Smooth muscle cell (in vitro differentiated cells): ENCODE data around the gene RHOH. TPM values are rescaled to one million over a fixed set of nuclear protein-coding genes. Genes with fewer than 3 reads are reported as not detected.
"Not testable (repeated sequence)": the region's sequence is repeated elsewhere in the genome, so short reads cannot be mapped to it uniquely, and the experiment has no call there.

Source experiments
- DNase-seq: peaks from one replicate; lab custom pipeline; 2025; ENCODE audit not compliant: unreplicated experiment; lab: John Stamatoyannopoulos, UW
- H2AFZ ChIP-seq: fragments of 200-600 bp; sonication (generic); 2 replicates; pipeline ENCODE4 v1.6.0; 2016; ENCODE audit warnings: antibody characterized with exemption, low read depth, mild to moderate bottlenecking
- H3F3A ChIP-seq: fragments of 200-600 bp; sonication (generic); 2 replicates; pipeline ENCODE4 v1.6.0; 2017; ENCODE audit warnings: antibody characterized with exemption, low read depth
- H3K27ac ChIP-seq: fragments of 200-600 bp; sonication (generic); 2 replicates; pipeline ENCODE4 v1.5.1; 2016; ENCODE audit warnings: low read depth, mild to moderate bottlenecking
- H3K27me3 ChIP-seq: fragments of 200-600 bp; sonication (generic); 2 replicates; pipeline ENCODE4 v1.6.1; 2016; ENCODE audit warnings: low read depth, mild to moderate bottlenecking
- H3K36me3 ChIP-seq: fragments of 200-600 bp; sonication (generic); 2 replicates; pipeline ENCODE4 v1.5.1; 2016; ENCODE audit warnings: low read depth
- H3K4me1 ChIP-seq: fragments of 200-600 bp; sonication (generic); 2 replicates; pipeline ENCODE4 v1.5.1; 2016; ENCODE audit warnings: low read depth
- H3K4me2 ChIP-seq: fragments of 200-600 bp; sonication (generic); 2 replicates; pipeline ENCODE4 v1.6.0; 2016; ENCODE audit warnings: mild to moderate bottlenecking
- H3K4me3 ChIP-seq: fragments of 200-600 bp; sonication (generic); 2 replicates; pipeline ENCODE4 v1.5.1; 2016; ENCODE audit warnings: mild to moderate bottlenecking
- H3K79me2 ChIP-seq: fragments of 200-600 bp; sonication (generic); 2 replicates; pipeline ENCODE4 v1.6.0; 2016; ENCODE audit warnings: low read depth, mild to moderate bottlenecking
- H3K9ac ChIP-seq: fragments of 200-600 bp; sonication (generic); 2 replicates; pipeline ENCODE4 v1.6.0; 2016; ENCODE audit warnings: low read depth
- H3K9me3 ChIP-seq: fragments of 200-600 bp; sonication (generic); replicated peaks from 2 replicates; pipeline ENCODE4 v1.5.1; 2016; ENCODE audit warnings: low read depth
- H4K20me1 ChIP-seq: fragments of 200-600 bp; sonication (generic); 2 replicates; pipeline ENCODE4 v1.6.0; 2016; ENCODE audit warnings: low read depth
- CTCF ChIP-seq: fragments of 200-600 bp; sonication (generic); IDR thresholded peaks from 2 replicates; pipeline ENCODE4 v1.5.1; 2017; ENCODE audit warnings: borderline replicate concordance, mild to moderate bottlenecking, antibody characterized with exemption; ENCODE audit not compliant: insufficient read depth, poor library complexity, severe bottlenecking
- whole genome bisulfite sequencing: methylation state at CpG from one replicate; pipeline ENCODE4 v1.1.7; 2016; ENCODE audit warnings: low lambda C conversion rate; 5-methylcytosine and 5-hydroxymethylcytosine counted together
- polyA plus RNA-seq: library from polyadenylated mRNA; unstranded; fragments of >200 nt; fragmentation: Nextera tagmentation; extraction: Ambion mirVana; gene quantifications from 2 replicates; pipeline ENCODE4 v1.2.1, GENCODE V29; 2016
- total RNA-seq: library from RNA; depleted of rRNA; stranded (reverse); fragments of >200 nt; gene quantifications from 2 replicates; pipeline ENCODE4 v1.2.3, GENCODE V29; 2014

The RHOH gene
- total and polyA plus RNA-seq, 2 experiments from 2014 or later: 0.46 TPM; not detected in 1

DNA sequence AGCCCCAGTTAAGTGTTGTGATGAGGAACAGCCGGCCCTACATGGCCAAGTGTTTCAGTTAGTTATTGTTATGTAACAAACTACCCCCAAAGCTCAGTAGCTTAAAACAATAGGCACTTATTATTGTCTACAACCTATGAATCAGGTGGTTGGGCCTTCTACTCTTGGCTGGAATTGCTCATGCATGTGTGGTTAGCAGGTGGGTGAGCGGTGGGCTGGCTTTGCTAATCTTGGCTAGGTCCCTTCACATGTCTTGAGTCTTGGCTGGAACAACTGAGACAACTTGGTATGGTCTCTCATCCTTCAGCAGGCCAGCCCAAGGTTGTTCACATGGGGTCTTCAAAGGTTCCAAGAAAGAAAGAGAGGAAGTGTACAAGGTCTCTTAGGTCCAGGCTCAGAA is 83.8 kb downstream of the RHOH start:
- Histone ChIP-seq H3K27me3 (no peaks in the 10 kb centered on the region), H3K4me1 (no peaks in the 10 kb centered on the region), H3K27ac (no peak overlapping the region), H3K79me2 (no peaks in the 10 kb centered on the region), H3K9ac (no peak overlapping the region), H3K4me2 (no peak overlapping the region), H3K9me3 (no peaks in the 10 kb centered on the region), H3F3A (no peaks in the 10 kb centered on the region), H2AFZ (no peak overlapping the region), H4K20me1 (no peaks in the 10 kb centered on the region), H3K36me3 (no peaks in the 10 kb centered on the region), H3K4me3 (no peak overlapping the region)
- TF ChIP-seq CTCF: no peak
- WGBS: 96% methylated on average over 2 of the region's 2 CpGs
- no peak for DNase-seq

DNA sequence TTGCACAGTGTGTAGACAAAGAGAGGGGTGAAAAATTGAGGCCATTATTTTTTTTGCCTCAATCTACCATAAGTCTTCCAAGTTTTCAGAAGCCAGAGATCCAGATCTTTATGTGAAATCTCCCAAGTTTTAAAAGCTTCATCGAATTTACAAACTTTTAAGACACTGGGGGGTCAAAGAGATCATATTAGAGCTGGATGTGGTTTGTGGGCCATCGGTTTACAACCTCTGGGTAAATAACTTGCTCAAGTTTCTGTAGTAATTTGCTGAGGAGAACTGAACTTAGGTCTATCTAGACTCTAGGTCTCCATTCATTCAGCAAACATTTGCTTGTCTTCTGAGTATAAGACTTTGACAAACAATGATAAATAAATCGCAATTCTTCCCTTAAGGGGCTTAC is 84.3 kb downstream of the RHOH start:
- no peaks in the 10 kb centered on the region for H3K4me1 ChIP-seq
- DNase-seq: no peak
- H3K4me2 ChIP-seq: no peak overlapping the region
- H2AFZ ChIP-seq: no peak overlapping the region
- H3K27me3 ChIP-seq: no peaks in the 10 kb centered on the region
- H4K20me1 ChIP-seq: no peaks in the 10 kb centered on the region
- no peak overlapping the region for H3K9ac ChIP-seq
- WGBS: 82% methylated on average over 3 of the region's 3 CpGs
- H3K79me2 ChIP-seq: no peaks in the 10 kb centered on the region
- no peak for TF ChIP-seq CTCF
- no peaks in the 10 kb centered on the region for H3K36me3 ChIP-seq
- no peaks in the 10 kb centered on the region for H3F3A ChIP-seq
- no peak overlapping the region for H3K4me3 ChIP-seq
- H3K9me3 ChIP-seq: no peaks in the 10 kb centered on the region
- no peak overlapping the region for H3K27ac ChIP-seq

GRCh38 chr4:40281913-40282312 is 85.1 kb downstream of the RHOH start:
- Histone ChIP-seq H3F3A (no peaks in the 10 kb centered on the region), H3K79me2 (no peaks in the 10 kb centered on the region), H2AFZ (no peak overlapping the region), H3K4me2 (no peak overlapping the region), H3K4me3 (no peak overlapping the region), H3K27ac (no peak overlapping the region), H3K36me3 (no peaks in the 10 kb centered on the region), H3K27me3 (no peaks in the 10 kb centered on the region), H3K9ac (no peak overlapping the region), H4K20me1 (no peaks in the 10 kb centered on the region), H3K4me1 (no peaks in the 10 kb centered on the region), H3K9me3 (no peaks in the 10 kb centered on the region)
- 91% methylated on average over 5 of the region's 5 CpGs for WGBS
- no peak for DNase-seq
- TF ChIP-seq CTCF: no peak

GRCh38 chr4:40282857-40283256 is 86.0 kb downstream of the RHOH start:
- WGBS: 94% methylated on average over 7 of the region's 7 CpGs
- H3F3A ChIP-seq, H3K4me2 ChIP-seq, H2AFZ ChIP-seq, H3K27me3 ChIP-seq, H3K36me3 ChIP-seq, H4K20me1 ChIP-seq, DNase-seq, H3K79me2 ChIP-seq, H3K9me3 ChIP-seq, H3K4me1 ChIP-seq, H3K9ac ChIP-seq, H3K4me3 ChIP-seq: not testable (repeated sequence)
- peak overlapping the region; percentile 72 for H3K27ac ChIP-seq
